GM19463 (cell line): ENCODE results near the gene PRR30.
"Not testable (repeated sequence)": the region's sequence is repeated elsewhere in the genome, so short reads cannot be mapped to it uniquely, and the experiment has no call there.

Experiments used
- ATAC-seq: cut with Tn5 transposase; IDR thresholded peaks from one replicate; pipeline ENCODE4 v1.9.1; 2021; ENCODE audit warnings: mild to moderate bottlenecking, moderate library complexity; ENCODE audit not compliant: unreplicated experiment

PRR30 gene

GRCh38 chr2:27139310-27139709 is at the start of gene PRR30:
TSS of gene PRR30 (minus strand) at chr2:27139410. CDS start at chr2:27138329, 1,081 bp downstream.
- ATAC-seq, result no peak

- no peak for ATAC-seq
Observed at GRCh38 chr2:27186613-27187345, 47.6 kb upstream of the PRR30 start.

- ATAC-seq, result no peak
Observed at GRCh38 chr2:27185331-27186026, 46.3 kb upstream of the PRR30 start.

- ATAC-seq, result no peak
Observed at GRCh38 chr2:27184115-27184514, 44.9 kb upstream of the PRR30 start.

- no peak for ATAC-seq
Observed at GRCh38 chr2:27182346-27182745, 43.1 kb upstream of the PRR30 start.

- no peak for ATAC-seq
Observed at GRCh38 chr2:27179344-27180000, 40.3 kb upstream of the PRR30 start.

- no peak for ATAC-seq
Observed at GRCh38 chr2:27178469-27178868, 39.3 kb upstream of the PRR30 start.

GRCh38 chr2:27177441-27178351 is 38.5 kb upstream of the PRR30 start:
- ATAC-seq, result no peak

GRCh38 chr2:27175781-27176180 is 36.6 kb upstream of the PRR30 start:
- ATAC-seq, result not testable (repeated sequence)

- no peak for ATAC-seq
Observed at GRCh38 chr2:27175330-27175729, 36.1 kb upstream of the PRR30 start.

- no peak for ATAC-seq
Observed at GRCh38 chr2:27174638-27175037, 35.4 kb upstream of the PRR30 start.

- ATAC-seq, result no peak
Observed at GRCh38 chr2:27171351-27171848, 32.2 kb upstream of the PRR30 start.

- no peak for ATAC-seq
Observed at GRCh38 chr2:27170581-27171337, 31.5 kb upstream of the PRR30 start.

GRCh38 chr2:27164960-27165763 is 26.0 kb upstream of the PRR30 start:
- ATAC-seq, result no peak

GRCh38 chr2:27162151-27163121 is 23.2 kb upstream of the PRR30 start:
- ATAC-seq, result no peak

- ATAC-seq, result no peak
Observed at GRCh38 chr2:27160191-27160590, 21.0 kb upstream of the PRR30 start.

- no peak for ATAC-seq
Observed at GRCh38 chr2:27159271-27159670, 20.1 kb upstream of the PRR30 start.

- ATAC-seq, result no peak
Observed at GRCh38 chr2:27158468-27158867, 19.3 kb upstream of the PRR30 start.
